Keratinocyte (primary cell): ENCODE data around the gene USH2A. TPM values are rescaled to one million over a fixed set of nuclear protein-coding genes. Genes with fewer than 3 reads are reported as not detected.

Experiments
- DNase-seq: peaks from one replicate; pipeline ENCODE4 v3.0.0-alpha.2; 2011; ENCODE audit warnings: low read depth, missing footprints, low spot score
- FAIRE-seq: peaks from 2 replicates; lab custom pipeline; 2011; peaks lifted over from hg19 to GRCh38; lab: Jason Lieb, UNC
- H2AFZ ChIP-seq: 2 replicates; pipeline ENCODE4 v1.6.0; 2012; ENCODE audit warnings: low read length, control low read depth, inconsistent platforms; ENCODE audit not compliant: control insufficient read depth
- H3K27ac ChIP-seq: 2 replicates; pipeline ENCODE4 v1.5.1; 2011; ENCODE audit warnings: low read length; ENCODE audit not compliant: control insufficient read depth, insufficient read depth
- H3K27me3 ChIP-seq: 3 replicates; pipeline ENCODE4 v1.6.0; 2011; ENCODE audit warnings: low read length; ENCODE audit not compliant: control insufficient read depth, insufficient read depth; ENCODE audit errors: extremely low read depth
- H3K36me3 ChIP-seq, 2 experiments: 2 replicates in 1 of 2; 3 replicates in 1 of 2; pipeline ENCODE4 v1.5.1; 2011; ENCODE audit warnings: low read length in 2 of 2, mild to moderate bottlenecking in 1 of 2; ENCODE audit not compliant: control insufficient read depth in 2 of 2, insufficient read depth in 2 of 2; ENCODE audit errors: extremely low read depth in 1 of 2
- H3K4me1 ChIP-seq: 3 replicates; pipeline ENCODE4 v1.5.1; 2011; ENCODE audit warnings: low read length; ENCODE audit not compliant: control insufficient read depth, insufficient read depth; ENCODE audit errors: extremely low read depth
- H3K4me2 ChIP-seq: 3 replicates; pipeline ENCODE4 v1.6.0; 2011; ENCODE audit warnings: low read depth, low read length; ENCODE audit not compliant: control insufficient read depth, insufficient read depth; ENCODE audit errors: extremely low read depth
- H3K4me3 ChIP-seq, 3 experiments: fragments of 200-600 bp in 1 of 3; sonication (generic) in 1 of 3; 2 replicates in 2 of 3; 3 replicates in 1 of 3; pipeline ENCODE4 v1.5.1; 2011 to 2016; ENCODE audit warnings: low read length in 3 of 3, mild to moderate bottlenecking in 3 of 3, control low read depth in 2 of 3, inconsistent platforms in 1 of 3, low read depth in 1 of 3, mixed read lengths in 1 of 3, mixed run types in 1 of 3, moderate library complexity in 1 of 3; ENCODE audit not compliant: control insufficient read depth in 2 of 3, insufficient read depth in 2 of 3; ENCODE audit errors: extremely low read depth in 1 of 3
- H3K79me2 ChIP-seq: 2 replicates; pipeline ENCODE4 v1.6.0; 2012; ENCODE audit warnings: low read length; ENCODE audit not compliant: control insufficient read depth, insufficient read depth
- H3K9ac ChIP-seq: 3 replicates; pipeline ENCODE4 v1.6.0; 2011; ENCODE audit warnings: low read length; ENCODE audit not compliant: control insufficient read depth, insufficient read depth; ENCODE audit errors: extremely low read depth
- H3K9me1 ChIP-seq: 3 replicates; pipeline ENCODE4 v1.6.0; 2011; ENCODE audit warnings: low read length; ENCODE audit not compliant: control insufficient read depth, insufficient read depth; ENCODE audit errors: extremely low read depth
- H3K9me3 ChIP-seq: 2 replicates; pipeline ENCODE4 v1.5.1; 2012; ENCODE audit warnings: low read depth, low read length; ENCODE audit not compliant: control insufficient read depth
- H4K20me1 ChIP-seq: 3 replicates; pipeline ENCODE4 v1.6.0; 2011; ENCODE audit warnings: low read length; ENCODE audit not compliant: control insufficient read depth, insufficient read depth; ENCODE audit errors: extremely low read depth
- EZH2 ChIP-seq: IDR thresholded peaks from one replicate; pipeline ENCODE4 v1.6.1; 2012; ENCODE audit warnings: inconsistent platforms, mild to moderate bottlenecking, low read length, moderate library complexity
- dilution Hi-C: fragments of 300-500 bp; cut with MboI; formaldehyde crosslinking; loops from one replicate; pipeline ENCODE4 v1.7.0; 2020; ENCODE audit warnings: low sequenced_read_pairs; ENCODE audit not compliant: extremely low pct_ligation_motif_present
- polyA plus RNA-seq, 5 experiments: library from polyadenylated mRNA; depleted of rRNA in 3 of 5; stranded (reverse) in 3 of 5; stranded (forward) in 1 of 5; unstranded in 1 of 5; fragments of >200 nt; gene quantifications; 1 replicate in 1 of 5; 2 replicates in 3 of 5; 3 replicates in 1 of 5; pipeline versions ENCODE4 v1.2.1 to v1.2.3, GENCODE V29; 2011 to 2012; ENCODE audit warnings: missing spikeins in 2 of 5, low read depth in 1 of 5, low replicate concordance in 1 of 5
- TF ChIP-seq, protein P1 (sequence below), 3 experiments: IDR thresholded peaks in 1 of 3; conservative IDR thresholded peaks in 1 of 3; optimal IDR thresholded peaks in 1 of 3; 2 replicates in 2 of 3; 3 replicates in 1 of 3; pipeline versions ENCODE3 to v1.5.1; 2011; ENCODE audit warnings: low read length in 3 of 3, mild to moderate bottlenecking in 3 of 3, moderate library complexity in 2 of 3, control low read depth in 1 of 3, inconsistent platforms in 1 of 3; ENCODE audit not compliant: insufficient read depth in 2 of 3; ENCODE audit errors: extremely low read depth in 1 of 3

The USH2A gene
- polyA plus RNA-seq, 1 donor (not counting 4 experiments of a cell fraction or from before 2014, with no cell fraction given): not detected

DNA sequence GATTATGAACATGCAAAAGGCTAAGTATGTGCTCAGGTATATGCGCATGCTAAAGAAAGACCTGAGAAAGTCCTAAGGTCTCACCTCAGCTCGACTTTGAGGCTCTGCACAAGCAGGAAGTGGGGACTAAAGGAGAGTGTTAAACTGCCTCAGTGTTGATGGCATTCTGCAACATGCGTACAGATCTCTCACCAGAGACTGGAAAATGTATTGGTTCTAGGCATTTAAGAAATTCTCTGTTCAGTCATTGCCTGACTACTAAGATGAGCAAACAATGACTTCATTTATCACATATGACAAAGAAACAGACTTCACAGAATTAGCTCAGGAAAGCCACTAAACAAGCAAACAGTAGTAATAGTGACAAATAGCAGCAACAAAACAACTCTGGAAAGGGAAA lies 90.8 kb downstream of the USH2A start:
- H3K27me3 ChIP-seq: no peaks in the 10 kb centered on the region
- peaks cover 6% of the 10 kb centered on the region for H3K4me1 ChIP-seq
- H3K27ac ChIP-seq: no peak overlapping the region
- no peaks in the 10 kb centered on the region for H4K20me1 ChIP-seq
- FAIRE-seq (no peak), DNase-seq (no peak)
- H3K36me3 ChIP-seq: no peaks in the 10 kb centered on the region
- no peak overlapping the region for H3K4me3 ChIP-seq
- H3K9me3 ChIP-seq: no peaks in the 10 kb centered on the region
- no peaks in the 10 kb centered on the region for H3K9me1 ChIP-seq
- dilution Hi-C loops: no loop called here
- no peak for TF ChIP-seq EZH2
- TF ChIP-seq, protein P1, sequence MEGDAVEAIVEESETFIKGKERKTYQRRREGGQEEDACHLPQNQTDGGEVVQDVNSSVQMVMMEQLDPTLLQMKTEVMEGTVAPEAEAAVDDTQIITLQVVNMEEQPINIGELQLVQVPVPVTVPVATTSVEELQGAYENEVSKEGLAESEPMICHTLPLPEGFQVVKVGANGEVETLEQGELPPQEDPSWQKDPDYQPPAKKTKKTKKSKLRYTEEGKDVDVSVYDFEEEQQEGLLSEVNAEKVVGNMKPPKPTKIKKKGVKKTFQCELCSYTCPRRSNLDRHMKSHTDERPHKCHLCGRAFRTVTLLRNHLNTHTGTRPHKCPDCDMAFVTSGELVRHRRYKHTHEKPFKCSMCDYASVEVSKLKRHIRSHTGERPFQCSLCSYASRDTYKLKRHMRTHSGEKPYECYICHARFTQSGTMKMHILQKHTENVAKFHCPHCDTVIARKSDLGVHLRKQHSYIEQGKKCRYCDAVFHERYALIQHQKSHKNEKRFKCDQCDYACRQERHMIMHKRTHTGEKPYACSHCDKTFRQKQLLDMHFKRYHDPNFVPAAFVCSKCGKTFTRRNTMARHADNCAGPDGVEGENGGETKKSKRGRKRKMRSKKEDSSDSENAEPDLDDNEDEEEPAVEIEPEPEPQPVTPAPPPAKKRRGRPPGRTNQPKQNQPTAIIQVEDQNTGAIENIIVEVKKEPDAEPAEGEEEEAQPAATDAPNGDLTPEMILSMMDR (optimal IDR thresholded peaks at IDR 0.05 in 1 of 3, IDR thresholded peaks at IDR 0.05 in 1 of 3, conservative IDR thresholded peaks at IDR 0.05 in 1 of 3; ENCODE audit: extremely low read depth in 1 of 3, insufficient read depth in 2 of 3, low read length in 3 of 3): no peak
- H3K79me2 ChIP-seq: no peaks in the 10 kb centered on the region
- H3K4me2 ChIP-seq: no peak overlapping the region
- no peak overlapping the region for H2AFZ ChIP-seq
- no peak overlapping the region for H3K9ac ChIP-seq

DNA sequence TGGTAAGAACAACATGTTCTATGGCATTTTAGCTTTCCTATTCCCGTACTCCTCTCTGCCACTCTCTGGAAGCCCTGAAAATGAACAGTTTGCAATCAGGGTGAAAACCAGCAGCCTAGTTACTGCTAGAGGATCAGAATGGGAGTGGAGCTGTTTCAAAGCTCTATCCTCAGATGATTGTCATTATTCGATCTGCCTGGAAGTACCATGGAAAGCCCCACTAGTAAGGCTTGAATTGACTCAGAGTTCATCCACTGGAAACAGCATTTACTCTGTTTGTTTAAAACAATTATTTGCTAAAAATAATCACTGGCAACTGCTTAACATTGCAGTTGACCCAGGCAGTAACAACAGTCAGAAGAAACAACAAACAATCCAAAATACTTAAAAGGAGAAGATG lies 91.2 kb downstream of the USH2A start:
- Histone ChIP-seq H3K27me3 (no peaks in the 10 kb centered on the region), H3K4me1 (peaks cover 6% of the 10 kb centered on the region), H3K27ac (no peak overlapping the region), H2AFZ (no peak overlapping the region), H3K9ac (no peak overlapping the region), H3K9me1 (no peaks in the 10 kb centered on the region), H3K79me2 (no peaks in the 10 kb centered on the region), H3K36me3 (no peaks in the 10 kb centered on the region), H4K20me1 (no peaks in the 10 kb centered on the region), H3K4me2 (no peak overlapping the region), H3K4me3 (no peak overlapping the region), H3K9me3 (no peaks in the 10 kb centered on the region)
- no peak for FAIRE-seq
- TF ChIP-seq EZH2: no peak
- TF ChIP-seq, protein P1 (optimal IDR thresholded peaks at IDR 0.05 in 1 of 3, IDR thresholded peaks at IDR 0.05 in 1 of 3, conservative IDR thresholded peaks at IDR 0.05 in 1 of 3; ENCODE audit: extremely low read depth in 1 of 3, insufficient read depth in 2 of 3, low read length in 3 of 3): no peak
- dilution Hi-C loops: no loop called here
- DNase-seq: no peak
